Thyroid gland (tissue), 4 donors: Measurements from ENCODE around the gene DMD.

Source experiments
- POLR2A ChIP-seq, 2 donors: fragments of 450-650 bp; IDR thresholded peaks; one replicate each; pipeline ENCODE4 v1.6.1; 2017; ENCODE audit warnings: antibody characterized with exemption in 2 of 2, mild to moderate bottlenecking in 2 of 2, moderate library complexity in 1 of 2
- TF ChIP-seq, protein P1 (sequence below), 6 experiments: fragments of 200-600 bp in 3 of 6; fragments of 450-650 bp in 3 of 6; sonication (generic) in 3 of 6; IDR thresholded peaks; one replicate each; pipeline ENCODE4 v1.5.1; 2016 to 2019; ENCODE audit warnings: antibody characterized with exemption in 6 of 6, mild to moderate bottlenecking in 2 of 6, inconsistent platforms in 1 of 6, moderate library complexity in 1 of 6

DNA sequence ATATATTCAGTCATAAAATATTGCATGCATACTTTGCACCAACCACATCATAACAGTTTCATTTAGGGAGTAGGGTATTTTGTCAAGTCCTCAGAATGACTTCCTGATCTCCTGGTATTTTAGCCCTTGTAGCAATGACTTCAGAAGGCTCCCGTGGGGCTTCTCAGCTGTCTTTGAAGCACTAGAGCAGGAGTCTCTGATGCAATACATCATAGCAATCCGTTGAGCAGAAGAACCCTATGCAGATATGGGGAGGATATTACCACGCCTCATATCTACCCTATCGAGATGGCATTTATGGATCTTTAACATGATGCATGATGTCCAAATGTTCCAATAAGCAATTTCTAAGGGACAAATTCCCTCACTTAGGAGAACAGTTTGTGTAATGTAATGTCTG, 1765.8 kb downstream of the DMD start:
- TF ChIP-seq POLR2A (IDR thresholded peaks at IDR 0.05), result no peak
- TF ChIP-seq, protein P1, sequence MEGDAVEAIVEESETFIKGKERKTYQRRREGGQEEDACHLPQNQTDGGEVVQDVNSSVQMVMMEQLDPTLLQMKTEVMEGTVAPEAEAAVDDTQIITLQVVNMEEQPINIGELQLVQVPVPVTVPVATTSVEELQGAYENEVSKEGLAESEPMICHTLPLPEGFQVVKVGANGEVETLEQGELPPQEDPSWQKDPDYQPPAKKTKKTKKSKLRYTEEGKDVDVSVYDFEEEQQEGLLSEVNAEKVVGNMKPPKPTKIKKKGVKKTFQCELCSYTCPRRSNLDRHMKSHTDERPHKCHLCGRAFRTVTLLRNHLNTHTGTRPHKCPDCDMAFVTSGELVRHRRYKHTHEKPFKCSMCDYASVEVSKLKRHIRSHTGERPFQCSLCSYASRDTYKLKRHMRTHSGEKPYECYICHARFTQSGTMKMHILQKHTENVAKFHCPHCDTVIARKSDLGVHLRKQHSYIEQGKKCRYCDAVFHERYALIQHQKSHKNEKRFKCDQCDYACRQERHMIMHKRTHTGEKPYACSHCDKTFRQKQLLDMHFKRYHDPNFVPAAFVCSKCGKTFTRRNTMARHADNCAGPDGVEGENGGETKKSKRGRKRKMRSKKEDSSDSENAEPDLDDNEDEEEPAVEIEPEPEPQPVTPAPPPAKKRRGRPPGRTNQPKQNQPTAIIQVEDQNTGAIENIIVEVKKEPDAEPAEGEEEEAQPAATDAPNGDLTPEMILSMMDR (IDR thresholded peaks at IDR 0.05), result no peak
